Measurements from ENCODE around the gene TM4SF1.

DNA sequence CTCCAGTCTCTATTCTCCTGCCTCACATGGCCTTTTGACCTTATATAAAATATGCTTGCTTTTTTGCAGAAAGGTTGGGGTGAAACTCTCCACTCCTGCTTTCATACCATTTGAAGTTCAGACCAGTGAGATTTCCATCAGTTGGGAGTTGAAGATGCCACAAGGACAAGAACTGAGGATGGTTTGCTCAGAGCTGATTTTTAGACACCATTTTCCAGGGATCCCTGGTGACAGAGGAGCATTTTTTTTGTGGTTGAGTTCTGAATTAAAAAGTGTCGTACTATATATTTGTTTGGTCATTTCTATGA, 8.8 kb upstream of the TM4SF1 start:
- no peak for TF ChIP-seq POLR2A (IDR thresholded peaks at IDR 0.05; ENCODE audit: low read length)
- TF ChIP-seq GATA1 (IDR thresholded peaks at IDR 0.05; ENCODE audit: low read depth, low read length): no peak

All from erythroblast (primary cell).